PC-9 (cell line): ENCODE results near the gene CDK3.

Experiments used
- EZH2 ChIP-seq: fragments of 200-600 bp; sonication (generic); IDR thresholded peaks from 2 replicates; pipeline ENCODE4 v1.8.0; 2017; ENCODE audit warnings: antibody characterized with exemption, low read depth
- TF ChIP-seq, protein P1 (sequence below): fragments of 200-600 bp; sonication (generic); conservative IDR thresholded peaks from 2 replicates; pipeline ENCODE4 v1.6.1; 2017; ENCODE audit warnings: mixed run types, antibody characterized with exemption, mild to moderate bottlenecking, moderate library complexity

DNA sequence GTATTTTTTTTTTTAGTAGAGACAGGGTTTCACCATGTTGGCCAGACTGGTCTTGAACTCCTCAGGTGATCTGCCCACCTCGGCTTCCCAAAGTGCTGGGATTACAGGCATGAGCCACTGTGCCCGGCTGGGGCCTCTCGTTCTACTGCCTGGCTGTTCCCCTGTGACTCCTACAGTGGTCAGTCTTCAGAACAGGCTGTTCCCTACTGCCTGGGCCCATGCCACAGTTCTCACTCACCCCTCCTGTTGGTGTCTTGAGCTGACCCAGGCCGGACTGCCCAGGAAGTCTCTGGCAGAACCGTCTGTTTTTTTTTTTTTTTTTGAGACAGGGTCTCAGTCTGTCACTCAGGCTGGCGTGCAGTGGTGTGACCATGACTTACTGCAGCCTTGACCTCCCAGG is 3.3 kb downstream of the CDK3 start:
- TF ChIP-seq, protein P1, sequence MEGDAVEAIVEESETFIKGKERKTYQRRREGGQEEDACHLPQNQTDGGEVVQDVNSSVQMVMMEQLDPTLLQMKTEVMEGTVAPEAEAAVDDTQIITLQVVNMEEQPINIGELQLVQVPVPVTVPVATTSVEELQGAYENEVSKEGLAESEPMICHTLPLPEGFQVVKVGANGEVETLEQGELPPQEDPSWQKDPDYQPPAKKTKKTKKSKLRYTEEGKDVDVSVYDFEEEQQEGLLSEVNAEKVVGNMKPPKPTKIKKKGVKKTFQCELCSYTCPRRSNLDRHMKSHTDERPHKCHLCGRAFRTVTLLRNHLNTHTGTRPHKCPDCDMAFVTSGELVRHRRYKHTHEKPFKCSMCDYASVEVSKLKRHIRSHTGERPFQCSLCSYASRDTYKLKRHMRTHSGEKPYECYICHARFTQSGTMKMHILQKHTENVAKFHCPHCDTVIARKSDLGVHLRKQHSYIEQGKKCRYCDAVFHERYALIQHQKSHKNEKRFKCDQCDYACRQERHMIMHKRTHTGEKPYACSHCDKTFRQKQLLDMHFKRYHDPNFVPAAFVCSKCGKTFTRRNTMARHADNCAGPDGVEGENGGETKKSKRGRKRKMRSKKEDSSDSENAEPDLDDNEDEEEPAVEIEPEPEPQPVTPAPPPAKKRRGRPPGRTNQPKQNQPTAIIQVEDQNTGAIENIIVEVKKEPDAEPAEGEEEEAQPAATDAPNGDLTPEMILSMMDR: no peak
- TF ChIP-seq EZH2: no peak
